GM19035 (cell line): ENCODE measurements around the gene KCNJ12.

Source experiments
- ATAC-seq: cut with Tn5 transposase; IDR thresholded peaks from one replicate; pipeline ENCODE4 v1.9.1; 2021; ENCODE audit not compliant: unreplicated experiment

KCNJ12 gene

DNA sequence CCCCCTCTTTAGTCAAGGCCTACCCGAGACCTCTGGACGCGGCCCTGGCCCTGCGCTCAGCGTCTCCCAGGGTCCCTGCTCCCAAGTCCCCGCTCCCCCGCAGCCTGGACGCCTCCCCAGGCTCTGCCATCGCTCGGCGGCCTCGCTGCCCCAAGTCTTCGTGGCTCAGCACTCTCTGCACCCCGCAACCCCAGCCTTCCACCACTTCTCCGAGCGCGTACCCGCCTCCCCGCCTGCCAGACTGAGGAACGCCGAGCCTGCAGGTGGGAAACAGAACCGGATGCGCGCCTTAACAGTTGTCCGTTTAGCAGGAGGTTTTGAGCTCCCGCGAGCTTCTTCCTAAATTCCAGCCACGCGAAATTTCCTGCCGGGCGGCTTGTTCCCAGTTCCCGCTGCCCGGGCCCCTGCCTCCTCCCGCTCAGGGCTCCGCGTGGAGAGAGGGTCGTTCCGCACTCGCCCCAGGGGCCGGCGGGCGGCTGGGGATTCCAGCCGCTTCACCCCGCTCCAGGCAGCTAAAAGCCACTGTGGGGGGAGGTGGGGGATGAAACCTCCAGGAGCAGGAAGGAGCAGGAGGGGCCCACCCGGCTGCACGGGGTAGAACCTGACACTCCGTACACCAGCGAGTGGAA is 87.7 kb downstream of the KCNJ12 start:
- no peak for ATAC-seq

GRCh38 chr17:21464611-21465021 is 88.5 kb downstream of the KCNJ12 start:
- no peak for ATAC-seq

- ATAC-seq = no peak
Observed at GRCh38 chr17:21466550-21466949, 90.4 kb downstream of the KCNJ12 start.

DNA sequence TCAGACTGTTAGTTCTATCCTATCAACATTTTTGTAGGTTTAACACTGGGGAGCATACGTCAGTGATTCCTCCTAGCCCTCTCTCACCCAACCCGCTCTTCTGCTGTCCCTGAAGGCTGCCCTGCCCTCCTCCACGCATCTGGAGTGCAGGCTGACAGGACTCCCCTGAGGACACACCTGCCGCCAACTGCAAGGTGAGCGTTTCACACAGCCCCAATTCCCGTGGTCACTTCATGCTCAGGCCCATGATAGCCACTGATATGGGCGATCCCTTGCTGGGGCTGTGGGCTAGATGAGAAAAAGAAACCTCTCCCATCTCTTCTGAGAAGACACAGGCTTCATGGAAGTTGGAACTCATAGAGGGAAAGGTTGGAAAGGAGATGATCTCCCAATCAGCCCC is 91.0 kb downstream of the KCNJ12 start:
- no peak for ATAC-seq

GRCh38 chr17:21467739-21468490 is 91.8 kb downstream of the KCNJ12 start:
- ATAC-seq = no peak
